ENCODE measurements around the gene TMEM121. TPM values are rescaled to one million over a fixed set of nuclear protein-coding genes. Genes with fewer than 3 reads are reported as not detected.
"Not testable (repeated sequence)": the region's sequence is repeated elsewhere in the genome, so short reads cannot be mapped to it uniquely, and the experiment has no call there.

The TMEM121 gene
- total and polyA plus RNA-seq, 2 donors, result 2.1 to 2.8 TPM

- Histone ChIP-seq H3K27ac (ENCODE audit: low read depth in 1 of 2, low read length in 1 of 2) (no peak overlapping the region), H3K4me3 (ENCODE audit: low read length in 2 of 2) (no peak overlapping the region), H3K9me3 (ENCODE audit: control insufficient read depth in 2 of 2, insufficient read depth in 1 of 2, low read length in 1 of 2) (no peaks in the 10 kb centered on the region), H3K36me3 (ENCODE audit: control insufficient read depth in 2 of 2, insufficient read depth in 2 of 2, low read length in 1 of 2) (no peaks in the 10 kb centered on the region), H3K27me3 (ENCODE audit: control insufficient read depth in 2 of 2, insufficient read depth in 1 of 2, low read length in 1 of 2) (no peaks in the 10 kb centered on the region), H3K4me1 (ENCODE audit: control insufficient read depth in 2 of 2, insufficient read depth in 2 of 2, low read length in 2 of 2) (no peaks in the 10 kb centered on the region)
- 96% methylated on average over 4 of the region's 4 CpGs for WGBS
- DNase-seq (ENCODE audit: low read depth in 6 of 9, low spot score in 9 of 9), result no peak
Measured at GRCh38 chr14:105562713-105563346, 36.4 kb downstream of the TMEM121 start.

DNA sequence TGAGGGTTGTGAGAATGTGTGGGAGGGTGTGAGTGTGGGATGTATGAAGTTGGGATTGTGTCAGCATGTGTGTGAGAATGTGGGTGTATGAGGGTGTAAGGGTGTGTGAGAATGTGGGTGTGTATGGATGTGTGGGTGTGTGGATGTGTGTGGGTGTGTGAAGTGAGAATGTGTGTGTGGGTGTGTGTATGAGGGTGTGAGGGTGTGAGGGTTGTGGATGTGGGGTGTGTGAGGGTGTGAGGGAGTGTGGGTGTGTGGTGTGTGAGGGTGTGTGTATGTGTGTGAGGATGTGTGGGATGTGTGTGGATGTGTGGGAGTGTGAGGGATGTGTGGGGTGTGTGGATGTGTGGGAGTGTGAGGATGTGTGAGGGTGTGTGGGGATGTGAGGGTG lies 37.0 kb downstream of the TMEM121 start:
- H3K27me3 ChIP-seq (ENCODE audit: control insufficient read depth in 2 of 2, insufficient read depth in 1 of 2, low read length in 1 of 2), result no peaks in the 10 kb centered on the region
- no peak overlapping the region for H3K27ac ChIP-seq (ENCODE audit: low read depth in 1 of 2, low read length in 1 of 2)
- H3K36me3 ChIP-seq (ENCODE audit: control insufficient read depth in 2 of 2, insufficient read depth in 2 of 2, low read length in 1 of 2), result no peaks in the 10 kb centered on the region
- no peak overlapping the region for H3K4me3 ChIP-seq (ENCODE audit: low read length in 2 of 2)
- no peaks in the 10 kb centered on the region for H3K9me3 ChIP-seq (ENCODE audit: control insufficient read depth in 2 of 2, insufficient read depth in 1 of 2, low read length in 1 of 2)
- DNase-seq (ENCODE audit: low read depth in 6 of 9, low spot score in 9 of 9), result no peak
- H3K4me1 ChIP-seq (ENCODE audit: control insufficient read depth in 2 of 2, insufficient read depth in 2 of 2, low read length in 2 of 2), result no peaks in the 10 kb centered on the region

DNA sequence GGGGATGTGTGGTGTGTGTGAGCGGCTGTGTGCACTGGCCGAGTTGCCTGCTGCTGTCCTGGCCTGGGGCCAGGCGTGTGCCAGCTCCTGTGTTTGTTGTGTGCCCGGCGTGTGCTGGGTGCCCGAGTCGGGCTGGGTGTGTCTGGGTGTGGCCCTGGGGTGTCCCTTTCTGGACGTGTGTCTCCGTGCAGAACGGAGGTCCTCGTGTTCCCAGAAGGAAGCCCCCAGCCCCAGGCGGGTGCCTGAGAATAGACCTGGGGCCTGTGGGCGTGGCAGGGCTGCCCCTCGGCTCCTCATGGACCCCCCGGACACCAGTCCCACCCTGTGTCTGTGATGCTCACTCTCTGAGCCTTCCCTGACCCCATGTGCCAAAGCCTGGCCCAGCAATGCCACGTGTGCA lies 38.2 kb downstream of the TMEM121 start:
- H3K4me1 ChIP-seq (ENCODE audit: control insufficient read depth in 2 of 2, insufficient read depth in 2 of 2, low read length in 2 of 2); H3K36me3 ChIP-seq (ENCODE audit: control insufficient read depth in 2 of 2, insufficient read depth in 2 of 2, low read length in 1 of 2); DNase-seq (ENCODE audit: low read depth in 6 of 9, low spot score in 9 of 9); H3K27ac ChIP-seq (ENCODE audit: low read depth in 1 of 2, low read length in 1 of 2); H3K4me3 ChIP-seq (ENCODE audit: low read length in 2 of 2); H3K27me3 ChIP-seq (ENCODE audit: control insufficient read depth in 2 of 2, insufficient read depth in 1 of 2, low read length in 1 of 2); H3K9me3 ChIP-seq (ENCODE audit: control insufficient read depth in 2 of 2, insufficient read depth in 1 of 2, low read length in 1 of 2): not testable (repeated sequence)
- 82% methylated on average over 15 of the region's 16 CpGs for WGBS

- WGBS, result 94% methylated on average over 7 of the region's 8 CpGs
- not testable (repeated sequence) for H3K9me3 ChIP-seq (ENCODE audit: control insufficient read depth in 2 of 2, insufficient read depth in 1 of 2, low read length in 1 of 2); H3K27ac ChIP-seq (ENCODE audit: low read depth in 1 of 2, low read length in 1 of 2); DNase-seq (ENCODE audit: low read depth in 6 of 9, low spot score in 9 of 9); H3K4me3 ChIP-seq (ENCODE audit: low read length in 2 of 2); H3K27me3 ChIP-seq (ENCODE audit: control insufficient read depth in 2 of 2, insufficient read depth in 1 of 2, low read length in 1 of 2); H3K4me1 ChIP-seq (ENCODE audit: control insufficient read depth in 2 of 2, insufficient read depth in 2 of 2, low read length in 2 of 2); H3K36me3 ChIP-seq (ENCODE audit: control insufficient read depth in 2 of 2, insufficient read depth in 2 of 2, low read length in 1 of 2)
Measured at GRCh38 chr14:105565185-105565919, 39.0 kb downstream of the TMEM121 start.

DNA sequence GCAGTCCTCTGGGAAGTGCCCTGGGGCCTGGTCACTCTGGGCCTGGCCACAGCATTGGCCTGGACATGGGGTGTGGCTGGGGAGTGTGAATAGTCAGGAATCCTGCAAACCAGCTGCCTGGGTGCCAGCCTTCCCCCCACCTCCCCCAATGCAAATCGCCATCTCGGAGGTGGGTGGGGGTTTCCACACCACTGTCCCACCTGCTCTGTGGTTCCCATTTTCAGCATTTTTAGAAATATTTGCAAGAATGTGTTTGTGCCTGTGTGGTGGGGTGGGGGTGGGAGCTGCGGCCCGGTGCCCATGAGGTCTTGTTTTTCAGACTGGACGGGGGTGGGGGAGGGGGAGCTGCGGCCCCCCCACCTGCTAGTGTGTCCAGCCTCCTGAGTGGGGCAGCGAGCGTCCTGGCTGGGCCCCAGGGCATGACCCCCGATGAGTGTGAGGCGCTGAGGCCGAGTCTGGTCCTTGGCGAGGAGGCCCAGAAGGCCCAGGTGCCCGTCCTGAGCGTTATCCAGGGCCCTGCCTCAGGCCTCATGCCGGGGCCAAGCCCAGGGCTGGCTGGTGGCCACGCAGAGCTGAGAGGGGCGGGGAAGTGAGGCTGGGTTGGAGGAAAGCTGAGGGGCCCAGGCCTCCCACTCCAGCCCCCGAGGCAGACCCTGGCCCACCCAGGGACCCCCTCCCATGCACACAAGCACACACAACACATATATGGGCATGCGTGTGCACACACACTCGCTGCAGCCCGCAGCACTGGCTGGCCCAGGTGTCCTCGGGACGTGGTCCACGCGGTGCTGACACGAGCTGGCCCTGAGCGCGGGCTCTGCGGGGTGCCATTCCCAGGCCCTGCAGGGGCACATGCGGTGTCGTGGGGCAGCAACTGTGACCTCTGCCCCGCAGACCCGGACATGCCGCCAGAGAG lies 40.1 kb downstream of the TMEM121 start:
- not testable (repeated sequence) for DNase-seq (ENCODE audit: low read depth in 6 of 9, low spot score in 9 of 9); H3K4me3 ChIP-seq (ENCODE audit: low read length in 2 of 2); H3K4me1 ChIP-seq (ENCODE audit: control insufficient read depth in 2 of 2, insufficient read depth in 2 of 2, low read length in 2 of 2); H3K27me3 ChIP-seq (ENCODE audit: control insufficient read depth in 2 of 2, insufficient read depth in 1 of 2, low read length in 1 of 2); H3K9me3 ChIP-seq (ENCODE audit: control insufficient read depth in 2 of 2, insufficient read depth in 1 of 2, low read length in 1 of 2); H3K27ac ChIP-seq (ENCODE audit: low read depth in 1 of 2, low read length in 1 of 2); H3K36me3 ChIP-seq (ENCODE audit: control insufficient read depth in 2 of 2, insufficient read depth in 2 of 2, low read length in 1 of 2)
- 95% methylated on average over 25 of the region's 34 CpGs for WGBS

- not testable (repeated sequence) for H3K27me3 ChIP-seq (ENCODE audit: control insufficient read depth in 2 of 2, insufficient read depth in 1 of 2, low read length in 1 of 2); H3K27ac ChIP-seq (ENCODE audit: low read depth in 1 of 2, low read length in 1 of 2); DNase-seq (ENCODE audit: low read depth in 6 of 9, low spot score in 9 of 9); H3K4me3 ChIP-seq (ENCODE audit: low read length in 2 of 2); H3K9me3 ChIP-seq (ENCODE audit: control insufficient read depth in 2 of 2, insufficient read depth in 1 of 2, low read length in 1 of 2); H3K4me1 ChIP-seq (ENCODE audit: control insufficient read depth in 2 of 2, insufficient read depth in 2 of 2, low read length in 2 of 2); H3K36me3 ChIP-seq (ENCODE audit: control insufficient read depth in 2 of 2, insufficient read depth in 2 of 2, low read length in 1 of 2)
- 93% methylated on average over 20 of the region's 20 CpGs for WGBS
Measured at GRCh38 chr14:105567164-105568103, 41.1 kb downstream of the TMEM121 start.

- not testable (repeated sequence) for H3K36me3 ChIP-seq (ENCODE audit: control insufficient read depth in 2 of 2, insufficient read depth in 2 of 2, low read length in 1 of 2); H3K4me1 ChIP-seq (ENCODE audit: control insufficient read depth in 2 of 2, insufficient read depth in 2 of 2, low read length in 2 of 2); H3K9me3 ChIP-seq (ENCODE audit: control insufficient read depth in 2 of 2, insufficient read depth in 1 of 2, low read length in 1 of 2); H3K4me3 ChIP-seq (ENCODE audit: low read length in 2 of 2); H3K27me3 ChIP-seq (ENCODE audit: control insufficient read depth in 2 of 2, insufficient read depth in 1 of 2, low read length in 1 of 2); H3K27ac ChIP-seq (ENCODE audit: low read depth in 1 of 2, low read length in 1 of 2); DNase-seq (ENCODE audit: low read depth in 6 of 9, low spot score in 9 of 9)
- WGBS, result 78% methylated on average over 18 of the region's 18 CpGs
Measured at GRCh38 chr14:105568140-105568843, 41.9 kb downstream of the TMEM121 start.

Measured in thymus (tissue), 11 donors.